GM21381 (cell line): ENCODE data around the gene STAB2.
"Not testable (repeated sequence)": the region's sequence is repeated elsewhere in the genome, so short reads cannot be mapped to it uniquely, and the experiment has no call there.

ENCODE experiments used
- ATAC-seq: cut with Tn5 transposase; IDR thresholded peaks from one replicate; pipeline ENCODE4 v1.9.1; 2021; ENCODE audit warnings: mild to moderate bottlenecking, moderate library complexity; ENCODE audit not compliant: unreplicated experiment

Gene STAB2

DNA sequence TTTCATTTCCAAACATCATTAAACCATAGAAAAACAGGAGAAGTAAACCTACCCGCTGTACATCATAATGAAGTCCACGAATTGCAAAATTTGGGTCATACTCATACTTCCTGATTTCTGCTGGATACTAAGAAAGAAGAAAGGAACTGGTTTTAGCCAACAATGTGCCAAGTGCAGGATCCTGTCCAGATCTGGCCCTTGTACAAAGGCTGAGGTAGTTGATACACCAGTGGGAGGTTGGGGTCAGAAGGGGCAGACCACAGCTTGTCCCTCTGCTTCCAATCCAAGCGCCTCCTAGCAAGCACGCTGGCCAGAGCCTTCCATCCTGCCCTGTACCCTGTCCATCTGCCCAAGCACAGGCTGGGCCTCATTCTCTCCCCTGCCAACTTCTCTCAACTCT lies 219.7 kb downstream of the STAB2 start:
- ATAC-seq, result no peak

- no peak for ATAC-seq
Observed at GRCh38 chr12:103807561-103808238, 220.6 kb downstream of the STAB2 start.

DNA sequence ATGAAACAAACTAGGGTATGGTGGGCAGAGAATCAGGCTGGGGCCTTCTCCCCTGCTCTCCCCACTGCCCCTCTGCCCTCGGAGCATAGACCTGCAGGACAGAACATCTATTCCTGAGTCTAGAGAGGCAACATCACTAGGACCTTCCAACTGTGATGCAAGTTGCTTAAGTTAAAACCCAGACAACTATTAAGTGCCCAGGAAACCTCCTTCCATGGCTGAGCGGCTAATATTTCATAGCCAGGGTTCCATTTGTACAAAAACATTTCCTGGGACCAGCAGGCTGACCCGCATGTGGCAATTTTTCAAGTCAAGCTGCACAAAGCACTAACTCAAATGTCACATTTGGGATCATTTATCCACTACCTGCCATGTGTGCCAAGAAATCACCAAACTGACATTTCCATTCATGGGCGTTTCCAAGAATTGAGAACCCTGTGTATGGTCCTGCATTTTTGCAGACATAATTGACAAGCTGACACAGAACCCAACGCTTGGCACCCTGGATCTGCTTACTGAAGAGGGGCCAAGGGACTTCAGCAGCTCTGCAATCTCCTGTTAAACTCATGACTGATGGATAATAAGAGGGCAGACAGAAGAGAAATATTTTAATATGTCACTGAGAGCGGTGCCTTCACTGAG lies 221.3 kb downstream of the STAB2 start:
- no peak for ATAC-seq

GRCh38 chr12:103809154-103809553 lies 222.1 kb downstream of the STAB2 start:
- no peak for ATAC-seq

- ATAC-seq, result not testable (repeated sequence)
Observed at GRCh38 chr12:103809639-103810038, 222.6 kb downstream of the STAB2 start.

- ATAC-seq, result no peak
Observed at GRCh38 chr12:103810111-103810510, 223.0 kb downstream of the STAB2 start.

DNA sequence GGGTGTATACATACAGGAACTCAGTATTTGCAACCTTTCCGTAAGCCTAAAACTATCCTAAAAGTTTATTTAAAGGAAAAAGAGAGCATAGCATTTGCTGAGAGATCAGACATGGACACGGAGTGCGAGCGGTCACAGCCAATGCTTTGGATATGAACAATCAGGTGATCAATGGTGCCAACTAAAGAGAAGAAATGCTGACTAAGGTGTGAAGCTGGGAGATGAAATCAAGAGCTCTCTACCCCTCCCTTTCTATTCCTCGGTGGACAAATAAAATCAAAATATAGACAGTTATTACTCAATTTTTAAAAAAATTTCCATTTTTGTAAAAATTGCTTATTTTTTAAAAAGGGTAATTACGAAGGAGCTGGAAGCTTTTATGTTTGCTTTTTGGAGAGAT lies 224.7 kb downstream of the STAB2 start:
- ATAC-seq, result no peak

DNA sequence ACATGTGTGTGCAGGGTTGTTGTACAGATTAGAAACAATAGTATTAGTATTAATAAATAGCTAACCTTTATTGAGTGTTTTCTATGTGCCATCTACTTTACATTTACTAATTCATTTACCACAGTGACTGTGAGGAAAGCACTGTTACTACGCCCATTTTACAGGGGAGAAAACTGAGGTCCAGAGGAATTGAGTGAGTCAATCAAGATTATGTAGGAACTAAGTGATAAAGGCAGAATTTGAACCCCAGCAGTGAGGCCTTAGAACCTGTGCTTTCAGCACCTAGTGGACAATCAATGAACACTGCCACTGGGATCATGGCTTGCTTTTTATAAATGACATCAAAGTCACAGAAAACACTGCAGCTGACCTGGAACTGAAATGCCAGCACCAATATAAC lies 225.7 kb downstream of the STAB2 start:
- no peak for ATAC-seq

DNA sequence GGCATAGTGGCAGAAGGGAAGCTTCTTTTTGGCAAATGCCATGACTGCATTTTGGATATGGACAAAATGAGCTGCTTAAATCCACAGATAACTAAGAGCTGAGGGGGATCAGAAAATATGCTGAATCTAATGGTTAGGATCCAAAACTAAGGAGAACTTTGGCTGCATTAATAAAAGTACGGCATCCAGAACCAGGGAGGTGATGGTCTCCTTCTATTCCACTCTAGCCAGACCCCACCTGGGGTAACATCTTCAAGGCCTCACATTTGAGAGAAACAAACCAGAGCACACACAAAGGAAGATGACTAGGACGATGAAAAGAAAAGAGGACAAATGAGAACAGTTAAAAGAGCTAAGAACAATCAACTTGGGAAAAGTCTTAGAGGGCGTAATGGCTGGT lies 226.4 kb downstream of the STAB2 start:
- no peak for ATAC-seq

- no peak for ATAC-seq
Observed at GRCh38 chr12:103813949-103814348, 226.9 kb downstream of the STAB2 start.

DNA sequence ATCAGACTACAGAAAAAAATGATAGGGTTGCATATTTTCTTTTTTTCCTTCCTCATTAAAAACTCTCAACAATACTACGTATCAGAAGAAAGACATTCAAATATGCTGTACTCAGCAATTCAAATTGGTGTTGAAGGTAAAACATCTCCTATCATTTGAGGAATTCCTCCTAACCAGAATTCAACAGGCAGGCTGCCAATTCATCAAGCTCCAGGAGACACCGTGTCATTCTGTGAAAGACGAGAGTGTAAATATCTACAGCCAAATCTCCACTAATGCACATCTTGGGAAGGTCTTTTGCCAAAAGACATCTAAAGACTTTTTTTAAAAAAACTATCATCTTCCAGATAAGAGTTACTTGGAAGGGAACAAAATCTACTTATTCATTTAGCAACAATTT lies 227.4 kb downstream of the STAB2 start:
- no peak for ATAC-seq
